ENCODE data around the gene SOWAHB.
"Not testable (repeated sequence)": the region's sequence is repeated elsewhere in the genome, so short reads cannot be mapped to it uniquely, and the experiment has no call there.

SOWAHB gene

GRCh38 chr4:76895619-76896018 is 2.3 kb downstream of the SOWAHB start:
- DNase-seq = peak in 1 of 3 experiments; percentile 7

- DNase-seq = no peak
Observed at GRCh38 chr4:76894537-76895255, 3.2 kb downstream of the SOWAHB start.

GRCh38 chr4:76892601-76893000 is 5.3 kb downstream of the SOWAHB start:
- DNase-seq = no peak

- no peak for DNase-seq
Observed at GRCh38 chr4:76892001-76892400, 5.9 kb downstream of the SOWAHB start.

- DNase-seq = no peak
Observed at GRCh38 chr4:76886848-76887441, 11.0 kb downstream of the SOWAHB start.

- DNase-seq = no peak
Observed at GRCh38 chr4:76886214-76886613, 11.7 kb downstream of the SOWAHB start.

- DNase-seq = no peak
Observed at GRCh38 chr4:76883147-76883546, 14.8 kb downstream of the SOWAHB start.

- peak in 1 of 3 experiments; percentile 22 for DNase-seq
Observed at GRCh38 chr4:76882630-76883029, 15.3 kb downstream of the SOWAHB start.

- DNase-seq = peak; percentile 46 to 84 (median 75)
Observed at GRCh38 chr4:76881375-76881774, 16.6 kb downstream of the SOWAHB start.

- DNase-seq = no peak
Observed at GRCh38 chr4:76879731-76880364, 18.1 kb downstream of the SOWAHB start.

GRCh38 chr4:76878641-76879165 is 19.2 kb downstream of the SOWAHB start:
- not testable (repeated sequence) for DNase-seq

GRCh38 chr4:76874176-76874575 is 23.8 kb downstream of the SOWAHB start:
- no peak for DNase-seq

- no peak for DNase-seq
Observed at GRCh38 chr4:76873495-76873894, 24.4 kb downstream of the SOWAHB start.

- DNase-seq = no peak
Observed at GRCh38 chr4:76872556-76872955, 25.4 kb downstream of the SOWAHB start.

- not testable (repeated sequence) for DNase-seq
Observed at GRCh38 chr4:76868780-76869179, 29.2 kb downstream of the SOWAHB start.

- DNase-seq = peak in 2 of 3 experiments; percentile 7 to 50
Observed at GRCh38 chr4:76867880-76868655, 29.9 kb downstream of the SOWAHB start.

GRCh38 chr4:76867377-76867776 is 30.6 kb downstream of the SOWAHB start:
- DNase-seq = no peak

GRCh38 chr4:76866641-76867040 is 31.3 kb downstream of the SOWAHB start:
- no peak for DNase-seq

GRCh38 chr4:76858319-76858718 is 39.6 kb downstream of the SOWAHB start:
- DNase-seq = no peak

GRCh38 chr4:76857074-76857409 is 40.9 kb downstream of the SOWAHB start:
- DNase-seq = no peak

- DNase-seq = no peak
Observed at GRCh38 chr4:76856243-76857073, 41.5 kb downstream of the SOWAHB start.

- no peak for DNase-seq
Observed at GRCh38 chr4:76854858-76855257, 43.1 kb downstream of the SOWAHB start.

Measured in NCI-H1417 (cell line).